NCI-H2227 treated with DMSO at 0.1 percent for 48 hours (cell line): ENCODE data around the gene SLK.

ENCODE experiments used
- DNase-seq: peaks from one replicate; lab custom pipeline; 2025; lab: John Stamatoyannopoulos, UW

The SLK gene

DNA sequence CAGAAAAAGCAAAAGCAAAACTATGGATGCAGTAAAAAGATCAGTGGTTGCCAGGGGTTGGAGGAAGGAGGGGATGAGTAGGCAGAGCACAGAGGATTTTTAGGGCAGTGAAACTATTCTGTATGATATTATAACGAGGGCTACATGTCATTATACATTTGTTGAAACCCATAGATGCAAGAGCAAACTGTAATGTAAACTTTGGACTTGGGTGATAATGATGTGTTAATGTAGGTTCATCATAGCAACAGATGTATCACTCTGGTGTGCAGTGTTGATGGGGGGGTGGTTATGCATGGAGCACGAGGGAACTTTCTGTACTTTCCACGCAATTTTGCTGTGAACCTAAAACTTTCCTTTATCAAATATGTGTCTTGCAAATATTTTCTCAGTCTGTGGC lies 23.2 kb downstream of the SLK start:
- no peak for DNase-seq

DNA sequence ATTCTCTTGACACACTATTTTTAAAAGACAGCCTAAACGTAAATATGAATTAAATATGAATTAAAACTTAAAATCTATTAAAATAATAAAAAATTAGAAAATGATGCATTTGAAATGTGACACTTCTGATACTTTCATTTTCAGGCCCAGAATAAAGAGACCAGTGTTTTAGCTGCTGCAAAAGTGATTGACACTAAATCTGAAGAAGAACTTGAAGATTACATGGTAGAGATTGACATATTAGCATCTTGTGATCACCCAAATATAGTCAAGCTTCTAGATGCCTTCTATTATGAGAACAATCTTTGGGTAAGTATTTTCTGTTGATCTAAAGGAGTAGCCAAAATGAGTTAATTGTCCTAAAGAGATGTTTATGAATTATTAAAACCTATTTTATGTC lies 23.6 kb downstream of the SLK start:
- no peak for DNase-seq

DNA sequence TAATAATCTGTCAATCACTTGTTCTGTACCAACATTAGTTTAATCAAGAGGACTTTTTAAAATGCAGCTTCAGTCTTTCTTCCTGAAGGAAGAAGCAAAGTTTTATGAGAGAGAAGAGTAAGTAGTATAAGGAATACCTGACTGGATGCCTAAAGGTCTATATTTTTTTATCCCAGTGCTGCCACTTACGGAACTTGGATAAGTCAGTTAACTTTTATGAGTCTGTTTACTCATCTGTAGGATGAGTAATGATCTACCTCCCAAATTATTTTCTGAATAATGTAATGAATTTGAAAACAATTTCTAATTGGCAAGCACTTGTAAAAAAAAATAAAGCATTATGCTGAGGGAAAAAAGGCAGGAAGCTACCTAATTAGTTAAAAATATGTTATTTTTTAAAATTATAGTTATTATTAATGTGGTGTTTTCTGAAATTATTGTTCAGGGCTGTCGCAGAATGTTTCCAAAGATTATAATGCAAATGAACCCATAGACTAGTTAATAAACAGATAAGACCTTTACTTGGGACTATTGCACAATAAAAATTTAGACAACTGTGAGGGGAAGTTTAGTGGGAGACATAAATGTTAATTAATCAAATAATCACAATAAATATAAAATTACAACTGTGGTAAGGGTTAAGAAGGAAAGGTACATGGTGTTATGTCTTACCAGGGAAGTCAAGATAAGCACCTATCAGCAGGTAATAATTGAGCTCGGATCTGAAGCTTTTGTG lies 24.6 kb downstream of the SLK start:
- no peak for DNase-seq

DNA sequence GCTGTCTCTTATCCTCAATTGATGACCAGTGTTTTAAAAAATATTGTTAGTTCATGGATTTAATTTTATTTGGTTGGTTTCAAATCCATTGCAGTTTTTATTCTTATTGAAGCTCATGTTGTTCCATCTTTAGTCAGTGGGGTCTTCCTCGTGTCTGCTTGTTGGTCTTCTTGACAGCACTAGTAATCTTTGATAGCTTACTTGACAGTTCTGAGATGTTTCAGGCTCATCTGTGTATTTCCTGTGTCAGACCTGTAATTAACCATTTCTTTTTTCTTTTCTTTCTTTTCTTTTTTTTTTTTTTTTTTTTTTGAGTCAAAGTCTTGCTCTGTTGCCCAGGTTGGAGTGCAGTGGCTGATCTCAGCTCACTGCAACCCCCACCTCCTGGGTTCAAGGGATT lies 28.2 kb downstream of the SLK start:
- no peak for DNase-seq

DNA sequence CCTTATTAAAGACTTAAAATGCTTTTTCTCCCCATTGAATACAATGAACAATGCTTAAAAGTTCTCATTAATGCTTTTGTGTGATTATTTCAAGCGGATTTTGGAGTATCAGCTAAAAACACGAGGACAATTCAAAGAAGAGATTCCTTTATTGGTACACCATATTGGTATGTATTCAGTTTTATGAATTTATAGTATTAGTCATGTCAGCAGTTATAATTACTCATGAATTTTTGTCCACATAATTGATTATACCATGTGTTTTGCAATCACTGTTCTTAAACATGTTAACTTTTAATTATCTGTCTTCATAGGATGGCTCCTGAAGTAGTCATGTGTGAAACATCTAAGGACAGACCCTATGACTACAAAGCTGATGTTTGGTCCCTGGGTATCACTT lies 31.9 kb downstream of the SLK start:
- DNase-seq = no peak

DNA sequence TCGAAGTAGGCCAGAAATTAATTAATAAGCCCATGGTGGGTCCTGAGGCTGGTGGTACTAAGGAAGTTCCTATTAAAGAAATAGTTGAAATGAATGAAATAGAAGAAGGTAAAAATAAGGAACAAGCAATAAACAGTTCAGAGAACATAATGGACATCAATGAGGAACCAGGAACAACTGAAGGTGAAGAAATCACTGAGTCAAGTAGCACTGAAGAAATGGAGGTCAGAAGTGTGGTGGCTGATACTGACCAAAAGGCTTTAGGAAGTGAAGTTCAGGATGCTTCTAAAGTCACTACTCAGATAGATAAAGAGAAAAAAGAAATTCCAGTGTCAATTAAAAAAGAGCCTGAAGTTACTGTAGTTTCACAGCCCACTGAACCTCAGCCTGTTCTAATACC lies 36.0 kb downstream of the SLK start:
- no peak for DNase-seq

DNA sequence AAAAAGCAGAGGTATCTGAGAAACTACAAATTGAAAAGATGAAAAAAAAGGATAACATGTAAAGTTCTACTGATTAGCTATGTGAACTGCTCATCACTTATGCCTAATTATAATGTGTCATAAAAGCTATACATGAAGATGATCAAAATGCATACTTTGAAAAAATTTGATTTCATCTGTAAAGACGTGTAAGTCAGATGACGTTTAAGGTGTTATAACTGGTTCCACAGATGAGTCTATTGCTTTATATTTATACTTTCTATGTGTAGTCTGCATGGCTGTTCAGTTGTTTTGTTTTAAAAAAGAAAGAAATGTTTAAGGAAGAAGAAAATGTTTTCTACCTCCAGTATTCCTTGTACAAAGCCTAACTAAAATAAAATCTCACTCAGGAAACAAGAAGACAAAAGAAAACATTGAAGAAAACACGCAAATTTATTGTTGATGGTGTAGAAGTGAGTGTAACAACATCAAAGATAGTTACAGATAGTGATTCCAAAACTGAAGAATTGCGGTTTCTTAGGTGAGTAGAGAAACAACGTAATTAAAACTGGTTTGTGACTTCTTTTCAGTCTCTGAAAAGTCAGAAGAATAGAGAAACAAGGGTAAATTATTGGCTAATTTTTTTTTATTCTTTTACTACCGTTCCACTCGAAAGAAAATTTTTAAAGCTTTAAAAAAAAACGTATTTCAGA lies 38.4 kb downstream of the SLK start:
- no peak for DNase-seq

DNA sequence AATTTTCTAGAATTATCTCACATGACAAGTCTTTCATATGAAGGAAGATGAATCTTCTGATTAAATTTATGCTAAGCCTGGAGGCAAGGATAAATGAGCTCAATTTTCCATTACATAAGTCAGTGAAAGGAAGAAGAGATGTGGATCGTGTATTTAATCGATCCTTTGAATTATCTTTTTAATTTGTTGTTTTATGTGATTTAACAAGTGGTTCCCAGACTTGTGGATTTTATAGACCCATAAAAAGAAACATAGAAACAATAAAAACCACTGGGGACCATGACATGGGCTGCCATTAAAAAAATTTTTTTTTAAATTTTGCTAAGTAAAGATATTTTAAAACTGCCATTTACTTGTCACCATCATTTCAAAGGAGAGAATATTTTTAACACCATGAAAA lies 45.0 kb downstream of the SLK start:
- DNase-seq = no peak

DNA sequence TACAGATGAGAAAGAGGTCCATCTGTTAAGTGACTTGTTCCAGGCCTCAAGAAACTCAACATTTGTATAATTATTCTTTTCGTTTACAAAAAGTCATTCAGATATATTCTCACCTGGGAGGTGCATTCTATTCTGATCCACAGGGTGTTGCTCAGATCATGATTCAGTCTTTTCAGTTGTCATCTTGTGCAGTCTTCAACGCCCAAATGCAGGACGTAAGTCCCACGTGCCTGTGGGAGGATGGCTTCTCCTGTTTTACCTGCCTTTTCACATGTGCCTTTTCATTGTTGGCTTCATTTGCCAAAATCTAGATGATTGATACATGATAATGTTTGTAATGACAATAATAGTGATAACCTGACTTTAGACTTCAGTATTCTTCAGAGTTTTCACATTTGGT lies 46.5 kb downstream of the SLK start:
- DNase-seq = no peak

DNA sequence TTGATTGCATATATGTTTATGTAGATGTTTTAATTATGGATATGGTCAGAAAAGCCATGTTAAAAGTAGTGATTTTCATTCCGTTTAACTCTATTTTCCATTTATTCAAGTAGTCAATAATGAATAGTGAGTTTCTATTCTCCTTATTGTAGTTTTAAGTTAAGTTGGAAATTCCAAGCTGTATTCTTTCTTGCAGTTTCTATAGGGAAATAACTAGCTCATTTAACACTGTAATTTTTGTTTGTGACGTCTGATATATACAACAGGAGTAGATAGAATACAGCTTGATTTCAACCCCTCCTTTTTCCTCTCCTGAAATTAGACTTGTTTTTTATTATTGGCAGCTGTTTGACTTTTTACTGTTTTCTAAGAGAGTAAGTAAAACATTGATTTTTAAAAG lies 47.2 kb downstream of the SLK start:
- DNase-seq = no peak

DNA sequence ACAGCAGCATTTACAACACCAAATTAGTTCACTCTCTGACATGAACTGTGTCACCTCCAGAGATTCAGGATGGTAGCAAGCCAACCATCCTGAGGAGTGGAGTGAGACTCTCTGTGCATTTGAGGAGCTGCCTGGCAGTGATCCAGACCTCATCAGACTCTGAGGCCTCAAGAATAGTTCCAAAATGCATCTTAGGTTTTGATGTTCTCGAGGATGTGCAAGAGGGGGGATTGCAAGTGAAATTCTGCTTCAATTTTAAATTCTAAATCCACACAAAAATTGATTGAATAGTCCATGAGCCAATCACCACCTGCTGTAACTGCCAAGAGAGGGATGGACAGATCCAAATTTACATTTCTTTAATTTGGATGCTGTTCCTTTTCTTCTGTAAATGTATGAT lies 49.7 kb downstream of the SLK start:
- DNase-seq = no peak

DNA sequence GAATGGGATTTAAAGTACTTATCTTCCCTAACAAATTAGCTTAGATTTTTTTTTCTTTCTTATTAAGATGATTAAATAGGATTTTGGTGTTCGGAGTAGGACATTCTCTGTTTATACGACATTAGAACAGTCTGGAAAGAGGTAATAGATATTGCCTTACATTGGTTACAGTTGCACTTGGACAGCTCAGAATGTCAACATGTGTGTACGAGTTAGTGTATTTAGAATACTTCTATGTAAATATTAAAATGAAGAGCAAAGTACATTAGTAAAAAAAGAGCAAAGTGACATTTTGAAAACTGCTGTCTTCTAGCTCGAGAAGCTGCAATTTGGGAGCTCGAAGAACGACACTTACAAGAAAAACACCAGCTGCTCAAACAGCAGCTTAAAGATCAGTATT lies 51.5 kb downstream of the SLK start:
- DNase-seq = no peak

DNA sequence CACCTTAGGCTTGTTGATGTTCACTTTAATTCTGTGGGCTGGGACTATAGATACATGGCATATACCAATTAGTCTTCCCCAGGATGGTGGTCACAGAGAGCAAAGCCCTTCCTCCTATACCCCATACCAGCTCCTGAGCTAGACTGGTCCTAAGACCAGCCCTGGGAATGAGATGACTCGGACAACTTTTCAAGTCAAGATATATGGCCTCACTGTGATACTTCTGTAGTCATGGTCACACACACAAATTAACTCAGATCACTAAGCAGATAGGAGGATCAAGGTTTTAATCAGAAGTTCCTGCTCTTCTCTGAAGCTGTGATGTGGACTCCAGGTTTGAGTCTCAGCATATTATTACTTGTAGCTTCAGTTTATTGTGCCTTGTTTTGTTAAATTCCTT lies 53.1 kb downstream of the SLK start:
- no peak for DNase-seq

DNA sequence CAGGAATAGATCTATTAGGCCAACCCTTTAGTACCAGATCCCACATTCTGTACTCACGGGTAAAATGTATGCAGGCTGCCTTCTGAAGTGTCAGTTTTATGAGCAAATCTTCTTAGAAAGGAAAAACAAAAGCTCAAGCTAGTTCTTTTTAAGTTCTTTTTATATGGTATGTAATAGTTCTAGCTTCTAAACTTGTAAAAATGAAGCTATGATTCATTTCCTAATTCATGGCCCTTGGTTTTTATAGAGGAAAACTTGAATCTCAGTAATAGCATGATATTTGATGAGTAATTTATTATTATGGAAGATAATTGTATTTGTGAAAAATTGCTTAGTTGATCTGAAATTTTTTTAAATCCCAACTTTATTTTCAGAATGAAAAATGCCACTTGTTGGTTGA lies 54.3 kb downstream of the SLK start:
- no peak for DNase-seq

DNA sequence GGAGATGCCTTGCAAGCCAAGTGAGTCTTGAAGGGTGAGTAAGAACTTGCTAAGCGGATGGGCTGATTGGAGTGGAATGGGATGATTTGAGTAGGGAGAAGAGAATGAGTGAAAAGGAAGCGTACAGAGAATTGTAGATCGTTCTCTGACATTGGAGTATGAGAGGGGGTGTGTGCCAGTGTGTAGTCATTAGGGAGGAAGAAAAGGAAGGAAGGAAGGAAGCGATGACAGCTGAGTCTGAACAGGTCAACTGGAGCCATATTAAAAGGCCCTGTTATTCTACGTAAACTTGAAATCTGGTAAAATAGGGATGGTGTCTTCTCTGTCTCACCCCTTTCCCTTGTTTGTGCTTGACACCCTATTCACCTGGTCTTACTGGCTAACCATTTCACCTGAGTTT lies 55.1 kb downstream of the SLK start:
- DNase-seq = no peak

DNA sequence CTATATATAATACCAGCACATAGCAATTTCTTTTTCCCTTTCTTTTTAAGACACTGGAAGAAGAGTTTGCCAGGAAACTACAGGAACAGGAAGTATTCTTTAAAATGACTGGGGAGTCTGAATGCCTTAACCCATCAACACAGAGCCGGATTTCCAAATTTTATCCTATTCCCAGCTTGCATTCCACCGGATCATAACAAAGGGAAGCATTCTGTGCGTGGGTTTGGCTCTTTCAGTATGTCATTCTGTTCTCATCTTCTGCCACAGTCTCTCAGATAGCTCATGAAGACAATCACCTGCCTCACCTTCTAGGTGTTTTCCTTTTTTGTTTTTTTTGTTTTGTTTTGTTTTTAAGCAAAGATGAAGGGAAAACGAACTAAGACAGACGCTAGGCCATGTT lies 58.6 kb downstream of the SLK start:
- no peak for DNase-seq

DNA sequence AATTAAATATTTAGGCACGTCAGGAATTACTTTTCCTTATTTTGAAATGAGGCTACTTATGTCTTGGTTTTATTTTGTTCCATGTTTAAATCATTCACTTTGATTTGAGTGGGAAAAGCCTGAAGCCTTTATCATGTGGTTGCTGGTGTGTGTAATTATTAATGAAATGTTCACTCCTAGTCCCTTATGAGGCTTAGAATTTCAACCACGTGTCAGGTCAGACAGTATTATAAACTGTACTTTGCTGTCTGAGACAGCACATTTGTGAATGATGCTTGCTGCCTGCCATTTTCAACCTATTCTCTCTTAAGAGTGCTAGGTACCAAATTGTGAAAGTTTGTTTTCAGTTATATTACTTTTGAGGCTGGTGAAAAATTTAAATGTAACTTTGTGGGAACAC lies 59.8 kb downstream of the SLK start:
- DNase-seq = no peak

DNA sequence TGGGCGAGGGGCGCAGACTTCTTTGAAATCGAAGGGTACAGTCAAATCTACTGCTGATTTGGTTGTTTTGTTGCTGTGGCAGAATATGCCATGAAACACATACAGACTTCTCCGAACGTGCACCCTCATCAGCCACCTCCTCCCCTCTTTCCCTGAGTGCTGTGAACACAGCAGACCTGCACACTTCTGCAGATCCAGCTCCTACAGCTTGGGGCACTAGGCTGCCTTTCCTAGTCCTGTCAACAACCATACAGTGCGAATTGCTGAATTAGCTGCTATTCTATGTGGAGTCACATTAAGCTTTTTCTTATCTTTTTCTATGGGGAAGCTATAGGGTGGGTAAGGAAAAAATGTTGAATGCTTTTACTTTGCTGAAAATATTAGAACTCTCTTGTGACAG lies 61.2 kb downstream of the SLK start:
- peak; percentile 16 for DNase-seq

DNA sequence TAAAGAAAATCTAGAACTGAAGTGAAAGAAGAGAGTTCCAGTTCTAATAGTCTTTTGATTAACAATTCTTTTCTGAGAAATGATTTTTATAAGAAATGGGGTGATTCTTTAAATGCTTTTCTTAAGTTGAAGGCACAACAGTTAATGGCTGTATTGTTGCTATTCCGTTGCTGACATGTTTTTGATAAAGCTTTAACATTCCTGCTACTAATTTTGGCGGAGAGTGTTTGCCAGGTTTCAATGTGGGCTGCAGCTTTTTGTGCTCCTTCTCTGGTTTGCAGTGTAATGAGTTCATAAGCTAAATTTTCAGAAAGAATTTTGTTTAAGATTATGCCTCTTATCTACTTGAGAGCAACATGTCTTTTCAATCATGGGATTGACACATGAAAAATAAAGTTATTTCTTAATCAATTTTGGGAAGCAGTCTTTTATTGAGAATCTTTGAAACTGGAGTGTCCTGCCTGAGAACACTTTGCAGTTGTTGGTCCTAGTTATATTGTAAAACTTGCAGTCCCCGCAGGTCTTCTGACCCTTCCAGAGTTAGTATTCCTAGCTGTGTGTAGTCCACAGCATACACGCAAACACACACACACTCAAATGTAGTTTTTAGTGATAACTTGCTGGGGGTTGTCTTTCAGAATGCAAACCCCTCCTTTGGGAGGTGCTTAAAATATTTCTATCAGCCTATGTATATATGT lies 62.0 kb downstream of the SLK start:
- DNase-seq = no peak

DNA sequence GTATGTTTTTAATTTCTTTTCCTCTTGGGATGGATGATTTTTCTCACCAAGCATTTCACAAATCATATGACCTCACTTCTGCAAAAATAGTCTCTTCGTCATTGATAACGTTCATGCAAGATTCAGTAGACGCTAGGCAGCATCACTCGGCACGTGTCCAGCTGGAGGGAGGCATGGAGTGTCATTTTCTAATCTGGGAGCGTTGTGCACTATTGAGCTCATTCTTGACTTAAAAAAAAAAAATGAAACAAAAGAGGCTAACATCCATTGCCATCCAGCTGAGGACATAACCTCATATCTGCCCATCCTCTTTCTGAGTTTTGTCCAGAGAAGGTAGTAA lies 62.6 kb downstream of the SLK start:
- DNase-seq = no peak

DNA sequence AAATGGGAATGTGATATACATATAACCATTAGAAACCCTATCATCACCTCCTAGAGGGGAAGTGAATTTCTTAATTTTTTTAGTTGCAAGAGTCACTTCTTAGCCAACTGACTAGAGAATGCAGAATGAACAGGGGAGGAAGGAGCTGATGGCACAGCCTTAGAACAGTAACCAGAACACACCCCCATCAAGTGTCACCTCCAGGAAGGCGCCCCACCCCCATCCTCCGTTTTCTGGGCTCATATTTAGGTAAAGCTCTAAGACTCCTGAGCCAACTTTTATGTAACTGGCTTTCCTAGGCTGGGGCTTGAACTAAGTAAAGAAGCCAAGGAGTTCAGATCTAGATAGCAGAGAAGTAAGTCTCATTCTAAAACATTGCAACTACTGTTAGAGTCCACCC lies 64.7 kb downstream of the SLK start:
- DNase-seq = no peak

DNA sequence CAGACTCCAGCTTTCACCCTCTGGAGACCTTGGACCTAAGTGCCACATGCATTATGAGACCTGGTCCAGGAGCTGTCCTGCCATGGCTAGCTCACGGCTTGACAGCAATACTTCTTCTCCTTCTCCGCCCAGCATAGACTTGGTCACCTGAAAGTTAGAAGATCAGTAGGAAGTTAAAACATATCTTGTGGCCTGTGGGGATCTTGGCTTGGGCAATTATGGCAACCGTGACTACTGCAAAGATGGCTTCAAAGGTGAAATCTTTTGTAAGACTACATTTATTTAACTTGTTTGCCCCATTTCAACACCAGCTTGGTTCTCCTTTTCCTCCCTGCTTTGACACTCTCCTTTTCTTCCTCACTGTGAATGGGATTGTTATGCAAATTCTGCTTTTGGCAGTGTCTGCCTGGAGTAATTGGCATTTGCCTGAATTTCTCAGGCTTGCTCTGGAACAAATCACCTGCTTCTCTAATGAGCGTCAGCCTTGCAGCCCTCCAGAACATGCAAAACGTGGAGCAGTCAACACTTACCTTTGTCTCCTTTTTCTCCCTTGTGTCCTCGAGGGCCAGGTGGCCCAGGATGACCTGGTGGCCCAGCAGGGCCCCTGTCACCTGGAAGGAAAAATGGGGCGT lies 65.3 kb downstream of the SLK start:
- DNase-seq = no peak

DNA sequence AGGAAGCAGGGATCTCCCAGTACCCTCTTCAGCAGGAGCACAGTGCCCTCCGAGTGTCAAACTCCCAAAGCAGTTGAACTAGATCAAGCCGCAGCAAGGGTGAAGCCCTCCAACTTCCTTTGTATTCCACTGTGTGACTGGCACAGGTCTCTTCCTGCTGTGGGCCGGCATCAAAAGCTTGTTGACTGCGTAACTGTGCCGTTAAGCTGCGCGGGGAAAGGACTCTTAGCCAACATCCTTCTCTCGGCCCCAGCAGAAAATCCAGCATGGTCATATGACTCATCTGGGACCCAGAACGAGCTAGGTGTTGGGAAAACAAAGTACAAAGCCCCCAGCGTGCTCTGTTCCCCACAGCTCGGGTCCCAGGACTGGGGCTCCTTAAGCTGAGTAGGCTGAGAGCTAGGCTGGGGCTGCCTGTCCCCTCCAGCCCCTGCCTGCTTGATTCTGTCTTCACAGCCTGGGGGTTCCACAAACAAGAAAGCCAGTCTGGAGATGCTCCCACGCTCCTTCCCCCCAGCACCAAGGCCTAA lies 66.5 kb downstream of the SLK start:
- no peak for DNase-seq
